Measurements from ENCODE around the gene NACC1. TPM values are rescaled to one million over a fixed set of nuclear protein-coding genes. Genes with fewer than 3 reads are reported as not detected.

The NACC1 gene
- total and polyA plus RNA-seq, 2 experiments from 2014 or later: 12.4 to 260 TPM

- H3K4me3 Mint-ChIP-seq: no peak overlapping the region
- Histone ChIP-seq H3K79me2 (replicated peaks; ENCODE audit: insufficient read depth) (peaks cover 100% of the 10 kb centered on the region), H3K36me3 (ENCODE audit: insufficient read depth) (no peaks in the 10 kb centered on the region), H3K4me1 (ENCODE audit: insufficient read depth) (no peaks in the 10 kb centered on the region), H3K9me2 (ENCODE audit: insufficient read depth) (no peaks in the 10 kb centered on the region), H3K27me3 (ENCODE audit: insufficient read depth) (no peaks in the 10 kb centered on the region), H3F3A (replicated peaks; ENCODE audit: low read depth) (no peaks in the 10 kb centered on the region; the same call in 1 of the 2 replicates), H2AFZ (no peak overlapping the region), H3K4me3 (no peak overlapping the region), H4K20me1 (replicated peaks; ENCODE audit: insufficient read depth) (peaks cover 93% of the 10 kb centered on the region), H3K4me2 (no peak overlapping the region), H3K27ac (ENCODE audit: low read depth) (no peak overlapping the region)
- DNase-seq (ENCODE audit: low spot score): no peak
- H3K9me3 Mint-ChIP-seq: no peaks in the 10 kb centered on the region; the same call in 2 of the 3 replicates
- peaks cover 35% of the 10 kb centered on the region for H3K36me3 Mint-ChIP-seq (ENCODE audit: low read depth)
- no peak overlapping the region for H3K27ac Mint-ChIP-seq
- H3K27me3 Mint-ChIP-seq (ENCODE audit: insufficient read depth, low read depth, poor library complexity): peaks cover 13% of the 10 kb centered on the region
- ATAC-seq: no peak
- H3K4me1 Mint-ChIP-seq: peaks cover 17% of the 10 kb centered on the region
- TF ChIP-seq, protein P1, sequence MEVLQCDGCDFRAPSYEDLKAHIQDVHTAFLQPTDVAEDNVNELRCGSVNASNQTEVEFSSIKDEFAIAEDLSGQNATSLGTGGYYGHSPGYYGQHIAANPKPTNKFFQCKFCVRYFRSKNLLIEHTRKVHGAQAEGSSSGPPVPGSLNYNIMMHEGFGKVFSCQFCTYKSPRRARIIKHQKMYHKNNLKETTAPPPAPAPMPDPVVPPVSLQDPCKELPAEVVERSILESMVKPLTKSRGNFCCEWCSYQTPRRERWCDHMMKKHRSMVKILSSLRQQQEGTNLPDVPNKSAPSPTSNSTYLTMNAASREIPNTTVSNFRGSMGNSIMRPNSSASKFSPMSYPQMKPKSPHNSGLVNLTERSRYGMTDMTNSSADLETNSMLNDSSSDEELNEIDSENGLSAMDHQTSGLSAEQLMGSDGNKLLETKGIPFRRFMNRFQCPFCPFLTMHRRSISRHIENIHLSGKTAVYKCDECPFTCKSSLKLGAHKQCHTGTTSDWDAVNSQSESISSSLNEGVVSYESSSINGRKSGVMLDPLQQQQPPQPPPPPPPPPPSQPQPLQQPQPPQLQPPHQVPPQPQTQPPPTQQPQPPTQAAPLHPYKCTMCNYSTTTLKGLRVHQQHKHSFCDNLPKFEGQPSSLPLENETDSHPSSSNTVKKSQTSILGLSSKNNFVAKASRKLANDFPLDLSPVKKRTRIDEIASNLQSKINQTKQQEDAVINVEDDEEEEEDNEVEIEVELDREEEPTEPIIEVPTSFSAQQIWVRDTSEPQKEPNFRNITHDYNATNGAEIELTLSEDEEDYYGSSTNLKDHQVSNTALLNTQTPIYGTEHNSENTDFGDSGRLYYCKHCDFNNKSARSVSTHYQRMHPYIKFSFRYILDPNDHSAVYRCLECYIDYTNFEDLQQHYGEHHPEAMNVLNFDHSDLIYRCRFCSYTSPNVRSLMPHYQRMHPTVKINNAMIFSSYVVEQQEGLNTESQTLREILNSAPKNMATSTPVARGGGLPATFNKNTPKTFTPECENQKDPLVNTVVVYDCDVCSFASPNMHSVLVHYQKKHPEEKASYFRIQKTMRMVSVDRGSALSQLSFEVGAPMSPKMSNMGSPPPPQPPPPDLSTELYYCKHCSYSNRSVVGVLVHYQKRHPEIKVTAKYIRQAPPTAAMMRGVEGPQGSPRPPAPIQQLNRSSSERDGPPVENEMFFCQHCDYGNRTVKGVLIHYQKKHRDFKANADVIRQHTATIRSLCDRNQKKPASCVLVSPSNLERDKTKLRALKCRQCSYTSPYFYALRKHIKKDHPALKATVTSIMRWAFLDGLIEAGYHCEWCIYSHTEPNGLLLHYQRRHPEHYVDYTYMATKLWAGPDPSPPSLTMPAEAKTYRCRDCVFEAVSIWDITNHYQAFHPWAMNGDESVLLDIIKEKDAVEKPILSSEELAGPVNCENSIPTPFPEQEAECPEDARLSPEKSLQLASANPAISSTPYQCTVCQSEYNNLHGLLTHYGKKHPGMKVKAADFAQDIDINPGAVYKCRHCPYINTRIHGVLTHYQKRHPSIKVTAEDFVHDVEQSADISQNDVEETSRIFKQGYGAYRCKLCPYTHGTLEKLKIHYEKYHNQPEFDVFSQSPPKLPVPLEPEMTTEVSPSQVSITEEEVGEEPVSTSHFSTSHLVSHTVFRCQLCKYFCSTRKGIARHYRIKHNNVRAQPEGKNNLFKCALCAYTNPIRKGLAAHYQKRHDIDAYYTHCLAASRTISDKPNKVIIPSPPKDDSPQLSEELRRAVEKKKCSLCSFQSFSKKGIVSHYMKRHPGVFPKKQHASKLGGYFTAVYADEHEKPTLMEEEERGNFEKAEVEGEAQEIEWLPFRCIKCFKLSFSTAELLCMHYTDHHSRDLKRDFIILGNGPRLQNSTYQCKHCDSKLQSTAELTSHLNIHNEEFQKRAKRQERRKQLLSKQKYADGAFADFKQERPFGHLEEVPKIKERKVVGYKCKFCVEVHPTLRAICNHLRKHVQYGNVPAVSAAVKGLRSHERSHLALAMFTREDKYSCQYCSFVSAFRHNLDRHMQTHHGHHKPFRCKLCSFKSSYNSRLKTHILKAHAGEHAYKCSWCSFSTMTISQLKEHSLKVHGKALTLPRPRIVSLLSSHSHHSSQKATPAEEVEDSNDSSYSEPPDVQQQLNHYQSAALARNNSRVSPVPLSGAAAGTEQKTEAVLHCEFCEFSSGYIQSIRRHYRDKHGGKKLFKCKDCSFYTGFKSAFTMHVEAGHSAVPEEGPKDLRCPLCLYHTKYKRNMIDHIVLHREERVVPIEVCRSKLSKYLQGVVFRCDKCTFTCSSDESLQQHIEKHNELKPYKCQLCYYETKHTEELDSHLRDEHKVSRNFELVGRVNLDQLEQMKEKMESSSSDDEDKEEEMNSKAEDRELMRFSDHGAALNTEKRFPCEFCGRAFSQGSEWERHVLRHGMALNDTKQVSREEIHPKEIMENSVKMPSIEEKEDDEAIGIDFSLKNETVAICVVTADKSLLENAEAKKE (CRISPR knock-in tag; IDR thresholded peaks at IDR 0.05): no peak
- TF ChIP-seq ZNF331 (CRISPR knock-in tag; IDR thresholded peaks at IDR 0.05; ENCODE audit: low read depth): no peak
- no peak for TF ChIP-seq EZH2phosphoT487 (IDR thresholded peaks at IDR 0.05; ENCODE audit: unreplicated experiment)
- TF ChIP-seq NANOG (IDR thresholded peaks at IDR 0.05; ENCODE audit: borderline replicate concordance): no peak
- TF ChIP-seq CREB1 (CRISPR knock-in tag; IDR thresholded peaks at IDR 0.05; ENCODE audit: low read depth): no peak
- no peak for TF ChIP-seq REST (IDR thresholded peaks at IDR 0.05; ENCODE audit: unreplicated experiment)
- TF ChIP-seq STAT1 (IDR thresholded peaks at IDR 0.05; ENCODE audit: unreplicated experiment): no peak
- no peak for TF ChIP-seq EZH2 (IDR thresholded peaks at IDR 0.05; ENCODE audit: low read depth, unreplicated experiment)
- no peak for TF ChIP-seq POLR2AphosphoS5 (IDR thresholded peaks at IDR 0.05; ENCODE audit: low read depth)
- no peak for TF ChIP-seq ETS1 (IDR thresholded peaks at IDR 0.05)
- no peak for TF ChIP-seq CTCF (conservative IDR thresholded peaks at IDR 0.05; ENCODE audit: low read depth in 2 of 2)
- no peak for TF ChIP-seq JUNB (IDR thresholded peaks at IDR 0.05; ENCODE audit: unreplicated experiment)
- TF ChIP-seq ZNF114 (CRISPR knock-in tag; IDR thresholded peaks at IDR 0.05): no peak
Observed at GRCh38 chr19:13127051-13127450, 9.0 kb downstream of the NACC1 start.

All from GM23338 (cell line).